Measurements from ENCODE around the gene HELB. TPM values are rescaled to one million over a fixed set of nuclear protein-coding genes. Genes with fewer than 3 reads are reported as not detected.
A peak's percentile ranks its signal among the peaks of the same experiment; 100 is the strongest.
"Not testable (repeated sequence)": the region's sequence is repeated elsewhere in the genome, so short reads cannot be mapped to it uniquely, and the experiment has no call there.

HELB gene
- total RNA-seq, 2 experiments from 2014 or later, result 19.1 to 34.6 TPM

DNA sequence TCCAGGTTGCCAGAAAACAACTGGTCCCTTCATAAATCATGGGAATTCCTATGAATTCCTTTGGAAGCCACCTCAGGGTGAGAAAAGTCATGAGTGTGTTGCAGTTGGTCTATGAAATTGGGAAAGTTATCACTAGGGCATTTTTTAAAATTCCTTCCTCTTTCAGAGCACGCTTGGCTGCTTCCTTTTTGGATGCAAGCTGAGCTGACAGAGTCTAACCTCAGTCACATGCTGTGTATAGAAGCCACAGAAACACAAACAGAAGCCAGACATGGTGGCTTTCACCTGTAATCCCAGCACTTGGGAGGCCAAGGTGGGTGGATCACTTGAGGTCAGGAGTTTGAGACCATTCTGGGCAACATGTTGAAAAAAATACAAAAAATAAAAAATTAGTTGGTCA lies 21.7 kb upstream of the HELB start:
- peaks cover 8% of the 10 kb centered on the region for H3K36me3 Mint-ChIP-seq
- no peak overlapping the region for H3K27ac Mint-ChIP-seq
- peaks cover 11% of the 10 kb centered on the region for H3K9me3 Mint-ChIP-seq (ENCODE audit: low read depth)
- peaks cover 19% of the 10 kb centered on the region for H3K4me1 Mint-ChIP-seq
- ATAC-seq (no peak), DNase-seq (no peak)
- CTCF ChIA-PET, result interaction anchor here (3.8 kb wide), 1 partner anchor 11 kb away, joined by 19 read pairs; no protein-coding TSS in a partner anchor
- no peak overlapping the region for H3K4me3 Mint-ChIP-seq
- no peaks in the 10 kb centered on the region for H3K27me3 Mint-ChIP-seq

DNA sequence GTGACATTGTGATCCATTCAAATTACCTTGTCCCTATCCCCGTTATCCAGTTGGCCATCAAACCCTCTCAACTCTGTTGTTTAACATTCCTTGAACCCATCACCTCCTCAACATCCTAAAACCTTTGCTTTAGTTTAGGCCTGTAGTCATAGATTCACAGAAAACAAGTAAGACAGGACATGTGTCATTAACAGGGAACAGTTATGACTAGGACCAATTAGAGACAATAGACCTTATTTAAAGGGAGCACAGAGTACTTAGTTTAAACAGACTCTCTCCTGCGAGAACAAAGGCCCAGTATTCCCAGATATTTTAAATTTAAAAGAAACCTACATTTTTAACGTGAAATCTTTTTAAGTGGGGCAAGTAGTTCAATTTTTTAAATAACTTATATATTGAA lies 20.0 kb upstream of the HELB start:
- H3K27ac Mint-ChIP-seq, result no peak overlapping the region
- DNase-seq (no peak), ATAC-seq (no peak)
- H3K4me1 Mint-ChIP-seq, result peaks cover 21% of the 10 kb centered on the region
- H3K27me3 Mint-ChIP-seq, result no peaks in the 10 kb centered on the region
- H3K9me3 Mint-ChIP-seq (ENCODE audit: low read depth), result peaks cover 11% of the 10 kb centered on the region
- H3K4me3 Mint-ChIP-seq, result no peak overlapping the region
- CTCF ChIA-PET, result no interaction called here
- peaks cover 10% of the 10 kb centered on the region for H3K36me3 Mint-ChIP-seq

DNA sequence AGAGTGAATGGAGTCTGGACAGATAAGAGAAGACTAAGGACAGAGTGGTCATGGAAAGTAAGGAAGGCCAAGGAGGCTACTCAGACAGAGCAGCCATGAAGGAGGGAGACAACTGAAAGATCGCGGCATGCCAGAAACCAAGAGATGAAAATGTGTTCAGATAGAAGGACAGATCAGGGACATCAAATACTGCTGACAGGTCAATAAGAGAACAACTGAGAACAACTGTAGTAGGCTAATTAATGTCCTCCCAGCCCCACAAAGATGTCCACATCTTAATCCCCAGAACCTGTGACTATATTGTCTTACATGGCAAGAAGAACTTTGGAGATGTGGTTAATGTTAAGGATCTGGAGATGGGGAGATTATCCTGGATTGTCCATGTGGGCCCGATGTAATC lies 15.0 kb upstream of the HELB start:
- Mint-ChIP-seq H3K4me3 (no peak overlapping the region), H3K9me3 (ENCODE audit: low read depth) (peaks cover 3% of the 10 kb centered on the region), H3K36me3 (peaks cover 27% of the 10 kb centered on the region), H3K27me3 (no peaks in the 10 kb centered on the region), H3K4me1 (peaks cover 60% of the 10 kb centered on the region), H3K27ac (peak overlapping the region; percentile 93)
- ATAC-seq (no peak), DNase-seq (no peak)
- CTCF ChIA-PET, result no interaction called here

DNA sequence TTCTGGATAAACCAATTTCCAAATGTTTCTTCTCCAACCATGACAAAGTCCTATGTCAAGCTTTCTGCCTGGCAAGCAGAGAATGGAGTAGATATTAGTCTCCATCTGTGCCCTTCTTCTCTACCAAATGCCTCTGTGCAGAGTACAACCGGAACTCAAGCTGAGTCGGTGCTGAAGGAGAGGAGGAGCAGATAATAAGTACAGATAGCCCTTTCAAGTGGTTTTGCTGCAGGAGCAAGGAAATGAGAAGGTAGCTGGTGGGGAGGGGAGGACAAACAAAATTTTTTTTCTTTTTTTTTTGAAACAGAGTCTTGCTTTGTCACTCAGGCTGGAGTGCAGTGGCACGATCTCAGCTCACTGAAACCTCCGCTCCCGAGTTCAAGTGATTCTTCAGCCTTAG lies 14.2 kb upstream of the HELB start:
- Mint-ChIP-seq H3K4me1 (peaks cover 63% of the 10 kb centered on the region), H3K27ac (peak overlapping the region; percentile 93), H3K36me3 (peaks cover 29% of the 10 kb centered on the region), H3K9me3 (ENCODE audit: low read depth) (peaks cover 2% of the 10 kb centered on the region), H3K27me3 (no peaks in the 10 kb centered on the region), H3K4me3 (peak overlapping the region; percentile 46)
- CTCF ChIA-PET, result interaction anchor here (0.9 to 1.2 kb wide), 5 partner anchors 9 to 120 kb away, joined by 3 to 8 read pairs (median 5); partner anchors contain the start of gene HELB
- peak; percentile 86 for ATAC-seq
- DNase-seq, result peak; percentile 72

DNA sequence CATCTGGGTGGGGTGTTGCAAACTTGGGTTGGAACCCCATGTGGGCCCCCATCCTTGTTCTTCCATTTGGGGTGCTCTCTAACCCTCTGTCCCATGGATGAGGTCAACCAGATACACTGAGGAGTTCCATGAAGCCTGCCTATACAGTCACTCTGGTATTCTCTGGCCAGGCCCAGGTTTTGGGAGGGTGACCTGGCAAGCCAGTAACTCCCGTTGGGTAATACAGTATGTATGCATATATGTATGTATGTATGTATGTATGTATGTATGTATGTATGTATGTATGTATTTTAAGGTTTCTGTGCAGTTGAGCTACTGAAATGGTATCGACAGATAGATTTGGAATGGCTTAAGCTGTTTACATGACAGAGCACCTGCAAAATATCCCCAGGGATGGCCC lies 12.8 kb upstream of the HELB start:
- Mint-ChIP-seq H3K27me3 (no peaks in the 10 kb centered on the region), H3K9me3 (ENCODE audit: low read depth) (peaks cover 2% of the 10 kb centered on the region), H3K36me3 (peaks cover 32% of the 10 kb centered on the region), H3K27ac (peak overlapping the region; percentile 93), H3K4me1 (peaks cover 63% of the 10 kb centered on the region), H3K4me3 (no peak overlapping the region)
- DNase-seq (no peak), ATAC-seq (no peak)
- CTCF ChIA-PET, result interaction anchor here (0.6 kb wide), 1 partner anchor 154 kb away, joined by 3 read pairs; no protein-coding TSS in a partner anchor

DNA sequence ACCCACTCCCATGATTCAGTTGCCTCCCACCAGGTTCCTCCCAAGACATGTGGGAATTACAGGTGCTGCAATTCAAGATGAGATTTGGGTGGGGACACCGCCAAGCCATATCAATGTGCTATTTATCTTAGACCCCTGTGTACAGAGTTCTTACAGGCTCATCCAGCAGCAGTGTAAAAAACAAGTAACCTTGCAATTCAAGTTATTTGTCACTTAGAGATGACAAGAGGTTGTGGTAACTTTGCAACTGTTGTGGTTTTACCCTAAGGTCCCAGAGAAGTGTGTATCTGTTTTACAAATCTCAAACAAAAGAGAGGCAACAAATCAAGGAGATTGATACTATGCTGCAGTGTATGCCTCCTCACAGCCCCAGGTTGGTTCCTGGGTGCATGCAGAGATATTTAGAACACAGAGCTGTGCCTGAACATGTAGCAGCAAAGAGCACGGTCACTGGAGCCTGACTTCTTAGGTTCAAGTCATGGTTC lies 11.5 kb upstream of the HELB start:
- Mint-ChIP-seq H3K27me3 (no peaks in the 10 kb centered on the region), H3K4me3 (peak overlapping the region; percentile 29)
- peak; percentile 69 for DNase-seq

DNA sequence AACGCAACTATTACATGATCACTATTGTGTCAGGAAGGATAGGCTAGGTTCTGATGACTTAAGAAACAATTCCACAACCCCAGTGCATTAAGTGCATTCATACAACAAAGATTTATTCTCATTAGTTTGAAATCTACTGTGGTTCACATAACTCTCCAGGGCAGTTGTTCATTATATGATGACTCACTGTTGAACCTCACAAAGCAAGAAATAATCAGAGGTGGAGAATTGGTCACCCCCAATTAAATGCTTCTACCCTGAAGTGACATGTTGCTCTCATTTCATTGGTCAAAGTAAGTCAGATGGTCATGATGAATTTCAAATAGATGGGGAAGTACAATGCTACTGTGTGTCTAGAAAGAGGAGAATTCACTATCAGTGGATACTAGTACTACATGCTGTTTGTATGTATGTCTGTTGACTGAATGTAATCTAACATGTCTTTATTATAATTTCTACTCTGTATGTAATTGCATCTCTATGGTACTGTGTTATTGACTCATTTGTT lies 6.1 kb upstream of the HELB start:
- Mint-ChIP-seq H3K4me3 (no peak overlapping the region), H3K9me3 (ENCODE audit: low read depth) (peaks cover 2% of the 10 kb centered on the region), H3K27me3 (no peaks in the 10 kb centered on the region), H3K36me3 (peaks cover 10% of the 10 kb centered on the region), H3K4me1 (peaks cover 37% of the 10 kb centered on the region), H3K27ac (no peak overlapping the region)
- DNase-seq (no peak), ATAC-seq (no peak)
- CTCF ChIA-PET, result no interaction called here

More for the DNA sequence above, 11.5 kb upstream of the HELB start:
- Mint-ChIP-seq H3K36me3 (peaks cover 32% of the 10 kb centered on the region), H3K4me1 (peaks cover 63% of the 10 kb centered on the region), H3K9me3 (ENCODE audit: low read depth) (peaks cover 2% of the 10 kb centered on the region), H3K27ac (peak overlapping the region; percentile 93)
- ATAC-seq, result peak; percentile 77
- CTCF ChIA-PET, result interaction anchor here (1.2 kb wide), 1 partner anchor 12 kb away, joined by 3 read pairs; the partner anchor contains the start of gene HELB

DNA sequence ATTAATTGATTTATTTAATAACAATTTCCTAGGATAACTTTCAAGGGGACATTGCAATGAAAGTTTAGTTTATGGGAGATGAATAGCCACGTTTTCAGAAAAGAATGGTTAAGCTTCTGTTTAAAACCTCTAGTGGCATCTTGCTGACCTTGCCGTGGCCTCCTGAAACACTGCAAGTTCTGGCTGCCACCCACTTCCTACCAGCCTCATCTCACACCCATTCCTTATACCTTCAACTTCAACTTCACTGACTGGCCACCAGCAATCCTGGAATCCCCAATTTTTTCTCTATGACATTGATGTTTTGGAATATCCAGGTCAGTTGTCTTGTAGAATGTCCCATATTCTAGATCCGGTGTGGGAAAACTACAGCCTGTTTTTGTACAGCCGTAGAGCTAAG lies 5.2 kb upstream of the HELB start:
- DNase-seq (no peak), ATAC-seq (no peak)
- Mint-ChIP-seq H3K4me1 (peaks cover 34% of the 10 kb centered on the region), H3K27me3 (no peaks in the 10 kb centered on the region), H3K27ac (no peak overlapping the region), H3K9me3 (ENCODE audit: low read depth) (peaks cover 2% of the 10 kb centered on the region), H3K4me3 (no peak overlapping the region), H3K36me3 (peaks cover 6% of the 10 kb centered on the region)
- CTCF ChIA-PET, result no interaction called here

DNA sequence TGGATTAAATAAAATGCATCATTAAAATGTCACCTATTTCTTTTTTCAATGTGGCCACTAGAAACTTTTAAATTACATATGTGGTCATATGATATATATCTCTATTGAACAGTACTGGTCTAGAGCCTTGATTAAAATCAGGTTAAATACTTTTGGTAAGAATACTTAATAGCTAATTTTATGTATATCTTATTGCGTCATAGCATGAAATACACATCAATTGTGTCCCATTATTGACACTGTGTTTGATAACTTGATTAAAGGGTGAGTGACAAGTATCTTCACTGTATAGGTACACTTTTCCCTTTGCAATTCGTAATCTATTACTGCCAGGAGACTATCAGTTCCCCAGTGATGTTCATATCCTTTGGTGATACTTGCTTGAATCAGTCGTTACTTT lies 4.4 kb upstream of the HELB start:
- peaks cover 8% of the 10 kb centered on the region for H3K36me3 Mint-ChIP-seq
- CTCF ChIA-PET, result interaction anchor here (1.0 kb wide), 1 partner anchor 111 kb away, joined by 3 read pairs; no protein-coding TSS in a partner anchor
- H3K27me3 Mint-ChIP-seq, result no peaks in the 10 kb centered on the region
- no peak overlapping the region for H3K27ac Mint-ChIP-seq
- ATAC-seq (no peak), DNase-seq (no peak)
- peaks cover 29% of the 10 kb centered on the region for H3K4me1 Mint-ChIP-seq
- peaks cover 2% of the 10 kb centered on the region for H3K9me3 Mint-ChIP-seq (ENCODE audit: low read depth)
- H3K4me3 Mint-ChIP-seq, result no peak overlapping the region

DNA sequence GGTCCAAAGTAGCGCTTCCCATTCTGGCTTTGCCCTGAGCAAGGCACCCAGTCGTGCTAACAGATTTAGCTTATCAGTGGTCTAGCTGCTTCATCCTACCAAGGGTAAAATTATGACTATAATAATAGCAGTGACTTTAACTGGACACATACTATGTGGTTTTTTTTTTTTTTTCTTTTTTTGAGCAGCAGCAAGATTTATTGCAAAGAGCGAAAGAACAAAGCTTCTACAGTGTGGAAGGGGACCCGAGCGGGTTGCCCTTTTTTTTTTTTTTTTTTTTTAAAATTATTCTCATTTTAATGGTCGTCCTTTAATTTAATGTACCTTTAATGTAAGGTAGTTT lies 505 bp downstream of the HELB start:
- Mint-ChIP-seq H3K27ac (peak overlapping the region; percentile 100), H3K4me1 (peaks cover 45% of the 10 kb centered on the region), H3K27me3 (no peaks in the 10 kb centered on the region), H3K4me3 (peak overlapping the region; percentile 100), H3K9me3 (ENCODE audit: low read depth) (no peaks in the 10 kb centered on the region), H3K36me3 (peaks cover 41% of the 10 kb centered on the region)
- CTCF ChIA-PET, result interaction anchor here (0.7 to 3.4 kb wide), 7 partner anchors 12 to 157 kb away, joined by 3 to 17 read pairs (median 7); partner anchors contain the start of gene TMBIM4
- ATAC-seq (no peak), DNase-seq (no peak)

DNA sequence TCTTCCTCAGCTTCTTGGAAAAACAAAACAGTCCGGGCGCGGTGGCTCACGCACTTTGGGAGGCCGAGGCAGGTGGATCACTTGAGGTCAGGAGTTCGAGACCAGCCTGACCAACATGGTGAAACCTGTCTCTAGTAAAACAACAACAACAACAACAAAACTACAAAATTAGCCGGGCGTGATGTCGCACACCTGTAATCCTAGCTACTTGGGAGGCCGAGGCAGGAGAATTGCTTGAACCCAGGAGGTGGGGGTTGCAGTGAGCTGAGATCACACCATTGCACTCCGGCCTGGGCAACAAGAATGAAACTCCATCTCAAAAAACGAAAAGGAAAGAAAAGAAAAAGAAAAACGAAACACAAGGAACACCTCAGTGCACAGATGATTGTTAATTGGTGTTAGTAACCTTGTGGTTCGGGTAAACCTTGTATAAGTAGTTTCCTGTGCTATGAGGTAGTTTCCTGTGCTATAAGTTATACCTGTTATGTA lies 1.1 kb downstream of the HELB start:
- H3K4me1 Mint-ChIP-seq, result peaks cover 48% of the 10 kb centered on the region
- H3K9me3 Mint-ChIP-seq (ENCODE audit: low read depth); H3K27me3 Mint-ChIP-seq: not testable (repeated sequence)
- H3K27ac Mint-ChIP-seq, result peak overlapping the region; percentile 100
- peak; percentile 58 for ATAC-seq
- peak; percentile 57 for DNase-seq
- CTCF ChIA-PET, result interaction anchor here (0.7 to 3.4 kb wide), 7 partner anchors 15 to 134 kb away, joined by 3 to 17 read pairs (median 7); partner anchors contain the start of gene TMBIM4
- H3K4me3 Mint-ChIP-seq, result peak overlapping the region; percentile 100
- peaks cover 46% of the 10 kb centered on the region for H3K36me3 Mint-ChIP-seq

DNA sequence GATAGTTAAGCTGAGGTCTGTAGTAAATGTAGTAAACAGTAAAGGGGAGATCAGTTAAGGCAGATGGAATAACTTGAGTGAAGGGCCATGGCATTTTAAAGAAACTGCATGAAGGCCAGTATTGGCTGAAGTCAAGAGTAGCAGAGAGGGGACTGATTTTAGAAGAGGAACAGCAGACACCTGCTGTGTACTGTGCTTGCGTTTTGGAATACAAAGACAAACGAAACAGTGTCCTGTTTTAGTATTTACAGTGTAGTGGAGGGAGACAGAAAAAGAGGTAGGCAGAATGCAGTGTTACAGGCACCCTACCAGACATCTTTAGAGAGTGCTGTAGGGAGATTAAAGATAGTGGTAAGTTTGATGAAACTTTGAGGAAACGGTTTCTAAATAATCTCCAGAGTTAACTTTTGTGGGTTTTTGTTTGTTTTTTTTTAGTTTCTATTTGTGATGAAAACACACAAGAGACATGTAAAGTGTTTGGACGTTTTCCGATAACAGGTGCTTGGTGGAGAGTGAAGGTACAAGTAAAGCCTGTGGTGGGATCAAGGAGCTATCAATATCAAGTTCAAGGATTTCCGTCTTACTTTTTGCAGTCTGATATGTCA lies 2.1 kb downstream of the HELB start:
- peaks cover 52% of the 10 kb centered on the region for H3K4me1 Mint-ChIP-seq
- DNase-seq, result no peak
- CTCF ChIA-PET, result interaction anchor here (1.0 to 3.4 kb wide), 6 partner anchors 21 to 72 kb away, joined by 3 to 17 read pairs (median 4); no protein-coding TSS in a partner anchor

DNA sequence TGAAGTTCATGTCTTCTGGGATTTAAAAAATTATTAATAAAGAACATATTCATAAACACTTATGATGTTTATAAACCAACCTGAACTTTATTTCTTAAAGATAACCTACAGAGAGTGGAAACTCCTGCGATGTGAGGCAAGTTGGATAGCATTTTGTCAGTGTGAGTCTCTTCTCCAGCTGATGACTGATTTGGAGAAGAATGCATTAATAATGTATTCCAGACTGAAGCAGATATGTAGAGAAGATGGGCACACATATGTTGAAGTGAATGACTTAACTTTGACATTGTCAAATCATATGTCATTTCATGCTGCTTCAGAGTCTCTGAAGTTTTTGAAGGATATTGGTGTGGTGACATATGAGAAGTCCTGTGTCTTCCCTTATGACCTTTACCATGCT lies 7.3 kb downstream of the HELB start:
- DNase-seq, result no peak
- no peaks in the 10 kb centered on the region for H3K9me3 Mint-ChIP-seq (ENCODE audit: low read depth)
- no peaks in the 10 kb centered on the region for H3K27me3 Mint-ChIP-seq
- H3K27ac Mint-ChIP-seq, result no peak overlapping the region
- no peak overlapping the region for H3K4me3 Mint-ChIP-seq
- H3K36me3 Mint-ChIP-seq, result peaks cover 80% of the 10 kb centered on the region
- H3K4me1 Mint-ChIP-seq, result peaks cover 67% of the 10 kb centered on the region
- CTCF ChIA-PET, result no interaction called here
- no peak for ATAC-seq

More for the DNA sequence above, 2.1 kb downstream of the HELB start:
- Mint-ChIP-seq H3K4me3 (peak overlapping the region; percentile 100), H3K27ac (peak overlapping the region; percentile 100), H3K27me3 (no peaks in the 10 kb centered on the region), H3K9me3 (ENCODE audit: low read depth) (no peaks in the 10 kb centered on the region), H3K36me3 (peaks cover 52% of the 10 kb centered on the region)
- no peak for ATAC-seq

DNA sequence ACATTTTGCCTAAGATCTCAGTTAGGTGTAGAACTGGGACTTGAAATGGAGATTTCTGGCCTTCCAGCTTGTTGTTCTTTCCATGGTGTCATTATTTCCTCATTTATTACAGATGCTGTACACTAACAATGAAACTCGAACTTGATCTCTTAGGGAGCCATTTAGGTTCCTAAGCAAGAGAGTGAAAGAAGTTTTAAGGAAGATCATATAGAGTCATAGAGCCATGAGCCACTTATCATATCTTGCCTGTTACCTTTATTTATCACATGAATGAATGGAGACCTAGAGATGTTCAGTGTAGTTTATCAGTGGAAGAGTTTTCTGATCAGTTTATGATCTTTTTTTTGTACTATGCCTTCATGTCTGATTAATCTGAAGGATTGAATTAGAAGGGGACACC lies 9.9 kb downstream of the HELB start:
- no peaks in the 10 kb centered on the region for H3K27me3 Mint-ChIP-seq
- H3K4me1 Mint-ChIP-seq, result peaks cover 48% of the 10 kb centered on the region
- CTCF ChIA-PET, result interaction anchor here (0.8 to 1.1 kb wide), 2 partner anchors 33 to 42 kb away, joined by 3 to 4 read pairs; no protein-coding TSS in a partner anchor
- no peaks in the 10 kb centered on the region for H3K9me3 Mint-ChIP-seq (ENCODE audit: low read depth)
- ATAC-seq (no peak), DNase-seq (no peak)
- no peak overlapping the region for H3K4me3 Mint-ChIP-seq
- no peak overlapping the region for H3K27ac Mint-ChIP-seq
- peaks cover 72% of the 10 kb centered on the region for H3K36me3 Mint-ChIP-seq

All from activated CD8-positive, alpha-beta memory T cell treated with anti-CD3 and anti-CD28 coated beads, Interleukin-2, amount 10 ng/mL, durations not matched to agents 7 days and 5 days (primary cell).